ENCODE data around the gene UVRAG.

The UVRAG gene

GRCh38 chr11:76094740-76095139 is 279.7 kb downstream of the UVRAG start:
- DNase-seq (ENCODE audit: low read depth in 2 of 3, low spot score in 2 of 3): no peak

GRCh38 chr11:76095891-76096290 is 280.9 kb downstream of the UVRAG start:
- DNase-seq (ENCODE audit: low read depth in 2 of 3, low spot score in 2 of 3): no peak

- DNase-seq (ENCODE audit: low read depth in 2 of 3, low spot score in 2 of 3): no peak
Measured at GRCh38 chr11:76096552-76096951, 281.5 kb downstream of the UVRAG start.

GRCh38 chr11:76102802-76103201 is 287.8 kb downstream of the UVRAG start:
- DNase-seq (ENCODE audit: low read depth in 2 of 3, low spot score in 2 of 3): no peak

- no peak for DNase-seq (ENCODE audit: low read depth in 2 of 3, low spot score in 2 of 3)
Measured at GRCh38 chr11:76103460-76103859, 288.4 kb downstream of the UVRAG start.

- no peak for DNase-seq (ENCODE audit: low read depth in 2 of 3, low spot score in 2 of 3)
Measured at GRCh38 chr11:76104285-76104684, 289.3 kb downstream of the UVRAG start.

- no peak for DNase-seq (ENCODE audit: low read depth in 2 of 3, low spot score in 2 of 3)
Measured at GRCh38 chr11:76105637-76106036, 290.6 kb downstream of the UVRAG start.

- no peak for DNase-seq (ENCODE audit: low read depth in 2 of 3, low spot score in 2 of 3)
Measured at GRCh38 chr11:76107971-76108370, 293.0 kb downstream of the UVRAG start.

- no peak for DNase-seq (ENCODE audit: low read depth in 2 of 3, low spot score in 2 of 3)
Measured at GRCh38 chr11:76114238-76114637, 299.2 kb downstream of the UVRAG start.

GRCh38 chr11:76115555-76115954 is 300.5 kb downstream of the UVRAG start:
- DNase-seq (ENCODE audit: low read depth in 2 of 3, low spot score in 2 of 3): no peak

GRCh38 chr11:76119032-76119431 is 304.0 kb downstream of the UVRAG start:
- DNase-seq (ENCODE audit: low read depth in 2 of 3, low spot score in 2 of 3): no peak

GRCh38 chr11:76119779-76120178 is 304.8 kb downstream of the UVRAG start:
- DNase-seq (ENCODE audit: low read depth in 2 of 3, low spot score in 2 of 3): no peak

- no peak for DNase-seq (ENCODE audit: low read depth in 2 of 3, low spot score in 2 of 3)
Measured at GRCh38 chr11:76120513-76121101, 305.6 kb downstream of the UVRAG start.

GRCh38 chr11:76123248-76123647 is 308.2 kb downstream of the UVRAG start:
- no peak for DNase-seq (ENCODE audit: low read depth in 2 of 3, low spot score in 2 of 3)

GRCh38 chr11:76124905-76125770 is 310.1 kb downstream of the UVRAG start:
- no peak for DNase-seq (ENCODE audit: low read depth in 2 of 3, low spot score in 2 of 3)

GRCh38 chr11:76129729-76130128 is 314.7 kb downstream of the UVRAG start:
- DNase-seq (ENCODE audit: low read depth in 2 of 3, low spot score in 2 of 3): no peak

GRCh38 chr11:76131142-76131541 is 316.1 kb downstream of the UVRAG start:
- no peak for DNase-seq (ENCODE audit: low read depth in 2 of 3, low spot score in 2 of 3)

- no peak for DNase-seq (ENCODE audit: low read depth in 2 of 3, low spot score in 2 of 3)
Measured at GRCh38 chr11:76131671-76132631, 316.9 kb downstream of the UVRAG start.

GRCh38 chr11:76134239-76134638 is 319.2 kb downstream of the UVRAG start:
- DNase-seq (ENCODE audit: low read depth in 2 of 3, low spot score in 2 of 3): no peak

- DNase-seq (ENCODE audit: low read depth in 2 of 3, low spot score in 2 of 3): no peak
Measured at GRCh38 chr11:76135491-76135890, 320.5 kb downstream of the UVRAG start.

GRCh38 chr11:76139314-76139713 is 324.3 kb downstream of the UVRAG start:
- no peak for DNase-seq (ENCODE audit: low read depth in 2 of 3, low spot score in 2 of 3)

All from activated CD8-positive, alpha-beta memory T cell treated with anti-CD3 and anti-CD28 coated beads for 48 hours (primary cell).